Measurements from ENCODE around the gene MICU2. TPM values are rescaled to one million over a fixed set of nuclear protein-coding genes. Genes with fewer than 3 reads are reported as not detected.

Gene MICU2
- total and polyA plus RNA-seq, 4 donors, result 27.5 to 31.9 (median 30.2) TPM

GRCh38 chr13:21531455-21531854 lies 72.5 kb downstream of the MICU2 start:
- intact Hi-C loops (cut with DNase I), result no loop called here
- no peak overlapping the region for H3K4me3 ChIP-seq (ENCODE audit: low read length in 2 of 2)
- H3K27ac ChIP-seq (ENCODE audit: low read depth in 1 of 2, low read length in 2 of 2), result no peak overlapping the region
- H3K9me3 ChIP-seq (ENCODE audit: control insufficient read depth, low read length), result no peaks in the 10 kb centered on the region
- DNase-seq, result no peak
- WGBS, 2 donors, result 89 to 91% methylated on average over 5 of the region's 5 CpGs
- no peaks in the 10 kb centered on the region for H3K27me3 ChIP-seq (ENCODE audit: control insufficient read depth in 1 of 2, insufficient read depth in 2 of 2, low read length in 1 of 2)
- ATAC-seq (ENCODE audit: low FRiP score), result no peak
- peaks cover 0 to 2% of the 10 kb centered on the region in 2 donors for H3K36me3 ChIP-seq (ENCODE audit: control insufficient read depth in 1 of 2, insufficient read depth in 2 of 2, low read length in 1 of 2)
- no peaks in the 10 kb centered on the region for H3K4me1 ChIP-seq (ENCODE audit: control insufficient read depth in 1 of 2, insufficient read depth in 2 of 2, low read length in 2 of 2)

GRCh38 chr13:21530656-21531055 lies 73.3 kb downstream of the MICU2 start:
- Histone ChIP-seq H3K9me3 (ENCODE audit: control insufficient read depth, low read length) (no peaks in the 10 kb centered on the region), H3K27me3 (ENCODE audit: control insufficient read depth in 1 of 2, insufficient read depth in 2 of 2, low read length in 1 of 2) (no peaks in the 10 kb centered on the region), H3K4me1 (ENCODE audit: control insufficient read depth in 1 of 2, insufficient read depth in 2 of 2, low read length in 2 of 2) (no peaks in the 10 kb centered on the region), H3K36me3 (ENCODE audit: control insufficient read depth in 1 of 2, insufficient read depth in 2 of 2, low read length in 1 of 2) (peaks cover 0 to 2% of the 10 kb centered on the region in 2 donors), H3K4me3 (ENCODE audit: low read length in 2 of 2) (no peak overlapping the region), H3K27ac (ENCODE audit: low read depth in 1 of 2, low read length in 2 of 2) (no peak overlapping the region)
- ATAC-seq (ENCODE audit: low FRiP score), result no peak
- 92 to 95% methylated on average over 11 of the region's 11 CpGs for WGBS, 2 donors
- no peak for DNase-seq
- intact Hi-C loops (cut with DNase I), result no loop called here

- intact Hi-C loops (cut with DNase I), result no loop called here
- DNase-seq, result no peak
- Histone ChIP-seq H3K27ac (ENCODE audit: low read depth in 1 of 2, low read length in 2 of 2) (no peak overlapping the region), H3K36me3 (ENCODE audit: control insufficient read depth in 1 of 2, insufficient read depth in 2 of 2, low read length in 1 of 2) (peaks cover 0 to 2% of the 10 kb centered on the region in 2 donors), H3K4me3 (ENCODE audit: low read length in 2 of 2) (no peak overlapping the region), H3K4me1 (ENCODE audit: control insufficient read depth in 1 of 2, insufficient read depth in 2 of 2, low read length in 2 of 2) (no peaks in the 10 kb centered on the region), H3K27me3 (ENCODE audit: control insufficient read depth in 1 of 2, insufficient read depth in 2 of 2, low read length in 1 of 2) (no peaks in the 10 kb centered on the region), H3K9me3 (ENCODE audit: control insufficient read depth, low read length) (no peaks in the 10 kb centered on the region)
- ATAC-seq (ENCODE audit: low FRiP score), result no peak
- 93% methylated on average over 3 of the region's 3 CpGs for WGBS, 2 donors
Measured at GRCh38 chr13:21529146-21529893, 74.7 kb downstream of the MICU2 start.

- ATAC-seq (ENCODE audit: low FRiP score), result no peak
- H3K9me3 ChIP-seq (ENCODE audit: control insufficient read depth, low read length), result no peaks in the 10 kb centered on the region
- intact Hi-C loops (cut with DNase I), result no loop called here
Measured at GRCh38 chr13:21528616-21529015, 75.4 kb downstream of the MICU2 start.

GRCh38 chr13:21526707-21527540 lies 77.0 kb downstream of the MICU2 start:
- H3K27ac ChIP-seq (ENCODE audit: low read depth in 1 of 2, low read length in 2 of 2), result no peak overlapping the region
- intact Hi-C loops (cut with DNase I), result no loop called here
- 86 to 87% methylated on average over 6 of the region's 6 CpGs for WGBS, 2 donors
- H3K27me3 ChIP-seq (ENCODE audit: control insufficient read depth in 1 of 2, insufficient read depth in 2 of 2, low read length in 1 of 2), result no peaks in the 10 kb centered on the region
- H3K9me3 ChIP-seq (ENCODE audit: control insufficient read depth, low read length), result no peaks in the 10 kb centered on the region
- H3K36me3 ChIP-seq (ENCODE audit: control insufficient read depth in 1 of 2, insufficient read depth in 2 of 2, low read length in 1 of 2), result peaks cover 0 to 5% of the 10 kb centered on the region in 2 donors
- ATAC-seq (ENCODE audit: low FRiP score) (no peak), DNase-seq (no peak)
- no peak overlapping the region for H3K4me3 ChIP-seq (ENCODE audit: low read length in 2 of 2)
- H3K4me1 ChIP-seq (ENCODE audit: control insufficient read depth in 1 of 2, insufficient read depth in 2 of 2, low read length in 2 of 2), result no peaks in the 10 kb centered on the region

More at GRCh38 chr13:21528616-21529015, 75.4 kb downstream of the MICU2 start:
- Histone ChIP-seq H3K27ac (ENCODE audit: low read depth in 1 of 2, low read length in 2 of 2) (no peak overlapping the region), H3K36me3 (ENCODE audit: control insufficient read depth in 1 of 2, insufficient read depth in 2 of 2, low read length in 1 of 2) (peaks cover 0 to 3% of the 10 kb centered on the region in 2 donors), H3K27me3 (ENCODE audit: control insufficient read depth in 1 of 2, insufficient read depth in 2 of 2, low read length in 1 of 2) (no peaks in the 10 kb centered on the region), H3K4me1 (ENCODE audit: control insufficient read depth in 1 of 2, insufficient read depth in 2 of 2, low read length in 2 of 2) (no peaks in the 10 kb centered on the region), H3K4me3 (ENCODE audit: low read length in 2 of 2) (no peak overlapping the region)
- 78 to 85% methylated on average over 6 of the region's 6 CpGs for WGBS, 2 donors
- no peak for DNase-seq

- Histone ChIP-seq H3K27ac (ENCODE audit: low read depth in 1 of 2, low read length in 2 of 2) (no peak overlapping the region), H3K4me3 (ENCODE audit: low read length in 2 of 2) (no peak overlapping the region), H3K27me3 (ENCODE audit: control insufficient read depth in 1 of 2, insufficient read depth in 2 of 2, low read length in 1 of 2) (no peaks in the 10 kb centered on the region), H3K36me3 (ENCODE audit: control insufficient read depth in 1 of 2, insufficient read depth in 2 of 2, low read length in 1 of 2) (peaks cover 3 to 5% of the 10 kb centered on the region in 2 donors), H3K4me1 (ENCODE audit: control insufficient read depth in 1 of 2, insufficient read depth in 2 of 2, low read length in 2 of 2) (no peaks in the 10 kb centered on the region), H3K9me3 (ENCODE audit: control insufficient read depth, low read length) (no peaks in the 10 kb centered on the region)
- ATAC-seq (ENCODE audit: low FRiP score) (no peak), DNase-seq (no peak)
- intact Hi-C loops (cut with DNase I), result no loop called here
- WGBS, 2 donors, result 90 to 95% methylated on average over 2 of the region's 2 CpGs
Measured at GRCh38 chr13:21522847-21523246, 81.1 kb downstream of the MICU2 start.

GRCh38 chr13:21522130-21522529 lies 81.8 kb downstream of the MICU2 start:
- ATAC-seq (ENCODE audit: low FRiP score) (no peak), DNase-seq (no peak)
- H3K27me3 ChIP-seq (ENCODE audit: control insufficient read depth in 1 of 2, insufficient read depth in 2 of 2, low read length in 1 of 2), result no peaks in the 10 kb centered on the region
- WGBS, 2 donors, result 93 to 96% methylated on average over 1 of the region's 1 CpG
- intact Hi-C loops (cut with DNase I), result no loop called here
- H3K4me3 ChIP-seq (ENCODE audit: low read length in 2 of 2), result no peak overlapping the region
- H3K27ac ChIP-seq (ENCODE audit: low read depth in 1 of 2, low read length in 2 of 2), result no peak overlapping the region
- no peaks in the 10 kb centered on the region for H3K9me3 ChIP-seq (ENCODE audit: control insufficient read depth, low read length)
- no peaks in the 10 kb centered on the region for H3K4me1 ChIP-seq (ENCODE audit: control insufficient read depth in 1 of 2, insufficient read depth in 2 of 2, low read length in 2 of 2)
- H3K36me3 ChIP-seq (ENCODE audit: control insufficient read depth in 1 of 2, insufficient read depth in 2 of 2, low read length in 1 of 2), result peaks cover 3 to 5% of the 10 kb centered on the region in 2 donors

GRCh38 chr13:21518617-21519144 lies 85.3 kb downstream of the MICU2 start:
- Histone ChIP-seq H3K4me3 (ENCODE audit: low read length in 2 of 2) (no peak overlapping the region), H3K27ac (ENCODE audit: low read depth in 1 of 2, low read length in 2 of 2) (no peak overlapping the region), H3K27me3 (ENCODE audit: control insufficient read depth in 1 of 2, insufficient read depth in 2 of 2, low read length in 1 of 2) (no peaks in the 10 kb centered on the region), H3K4me1 (ENCODE audit: control insufficient read depth in 1 of 2, insufficient read depth in 2 of 2, low read length in 2 of 2) (no peaks in the 10 kb centered on the region), H3K9me3 (ENCODE audit: control insufficient read depth, low read length) (no peaks in the 10 kb centered on the region), H3K36me3 (ENCODE audit: control insufficient read depth in 1 of 2, insufficient read depth in 2 of 2, low read length in 1 of 2) (peaks cover 3 to 5% of the 10 kb centered on the region in 2 donors)
- intact Hi-C loops (cut with DNase I), result no loop called here
- WGBS, 2 donors, result 91 to 96% methylated on average over 8 of the region's 8 CpGs
- DNase-seq (no peak), ATAC-seq (ENCODE audit: low FRiP score) (no peak)
